AG10803 (cell line): ENCODE results near the gene TECTA.

Experiments used
- DNase-seq: peaks from one replicate; pipeline ENCODE4 v3.0.0; 2010; ENCODE audit warnings: low read depth
- H3K4me3 ChIP-seq: 2 replicates; pipeline ENCODE4 v1.5.1; 2011; ENCODE audit warnings: mild to moderate bottlenecking, low read length, control low read depth
- TF ChIP-seq, protein P1 (sequence below): conservative IDR thresholded peaks from 2 replicates; pipeline ENCODE4 v1.5.1; 2011; ENCODE audit warnings: mild to moderate bottlenecking, low read length, control low read depth, inconsistent platforms

TECTA gene

DNA sequence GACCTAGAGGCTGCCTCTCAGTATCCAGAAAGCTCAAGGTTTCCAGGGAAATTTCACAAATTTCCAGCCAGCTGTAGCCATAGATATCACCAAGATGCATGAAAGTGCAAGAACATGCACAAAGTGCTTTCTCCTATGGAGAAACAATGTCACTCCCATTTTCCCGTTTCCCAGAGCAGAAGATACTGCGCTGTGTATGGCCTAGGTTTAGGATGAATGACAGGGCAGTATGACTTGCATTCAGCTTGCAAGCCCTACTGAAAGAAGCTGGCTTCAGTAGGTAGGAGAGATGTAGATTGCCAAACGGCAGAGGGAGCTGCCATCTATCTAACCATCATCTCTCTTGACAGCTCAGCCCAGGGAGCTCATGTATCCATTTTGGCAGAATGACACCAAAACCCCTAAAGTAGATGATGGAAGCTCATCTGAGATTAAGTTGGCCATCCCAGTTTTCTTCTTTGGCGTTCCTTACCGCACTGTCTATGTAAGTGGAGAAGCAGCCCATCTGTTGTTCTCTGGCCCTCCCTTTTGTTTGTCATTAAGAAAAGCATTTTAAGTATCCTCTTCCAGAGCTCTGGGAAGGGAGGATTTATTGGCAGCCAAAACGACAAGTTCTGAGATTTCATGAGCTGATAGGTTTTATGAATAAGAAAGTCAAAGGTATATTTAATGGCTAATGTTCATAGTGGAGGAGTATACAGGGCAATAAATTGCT lies 4.6 kb downstream of the TECTA start:
- no peak overlapping the region for H3K4me3 ChIP-seq
- TF ChIP-seq, protein P1, sequence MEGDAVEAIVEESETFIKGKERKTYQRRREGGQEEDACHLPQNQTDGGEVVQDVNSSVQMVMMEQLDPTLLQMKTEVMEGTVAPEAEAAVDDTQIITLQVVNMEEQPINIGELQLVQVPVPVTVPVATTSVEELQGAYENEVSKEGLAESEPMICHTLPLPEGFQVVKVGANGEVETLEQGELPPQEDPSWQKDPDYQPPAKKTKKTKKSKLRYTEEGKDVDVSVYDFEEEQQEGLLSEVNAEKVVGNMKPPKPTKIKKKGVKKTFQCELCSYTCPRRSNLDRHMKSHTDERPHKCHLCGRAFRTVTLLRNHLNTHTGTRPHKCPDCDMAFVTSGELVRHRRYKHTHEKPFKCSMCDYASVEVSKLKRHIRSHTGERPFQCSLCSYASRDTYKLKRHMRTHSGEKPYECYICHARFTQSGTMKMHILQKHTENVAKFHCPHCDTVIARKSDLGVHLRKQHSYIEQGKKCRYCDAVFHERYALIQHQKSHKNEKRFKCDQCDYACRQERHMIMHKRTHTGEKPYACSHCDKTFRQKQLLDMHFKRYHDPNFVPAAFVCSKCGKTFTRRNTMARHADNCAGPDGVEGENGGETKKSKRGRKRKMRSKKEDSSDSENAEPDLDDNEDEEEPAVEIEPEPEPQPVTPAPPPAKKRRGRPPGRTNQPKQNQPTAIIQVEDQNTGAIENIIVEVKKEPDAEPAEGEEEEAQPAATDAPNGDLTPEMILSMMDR = no peak
- no peak for DNase-seq

- no peak overlapping the region for H3K4me3 ChIP-seq
- DNase-seq = no peak
- TF ChIP-seq, protein P1 = no peak
Measured at GRCh38 chr11:121106812-121107211, 5.8 kb downstream of the TECTA start.

- no peak for DNase-seq
- no peak overlapping the region for H3K4me3 ChIP-seq
- TF ChIP-seq, protein P1 = no peak
Measured at GRCh38 chr11:121108413-121108812, 7.4 kb downstream of the TECTA start.

DNA sequence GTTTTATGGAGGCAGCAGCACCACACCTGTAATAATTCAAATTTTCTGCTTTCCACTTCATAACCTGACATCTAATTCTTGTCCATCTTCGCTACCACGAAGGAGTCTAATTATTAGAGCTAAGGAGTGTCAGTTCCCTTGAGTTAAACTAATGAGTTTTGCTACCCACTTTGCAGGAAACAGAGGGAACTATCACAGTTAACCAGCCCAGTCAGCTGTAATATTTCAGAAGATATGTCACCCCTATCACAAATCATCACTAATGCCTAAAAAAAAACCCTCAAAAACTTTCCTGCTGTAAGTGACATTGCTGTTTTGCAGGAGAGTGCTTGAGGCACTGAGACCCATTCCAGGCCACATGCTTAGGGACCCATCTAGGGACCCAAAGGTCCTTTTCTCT lies 8.4 kb downstream of the TECTA start:
- H3K4me3 ChIP-seq = no peak overlapping the region

DNA sequence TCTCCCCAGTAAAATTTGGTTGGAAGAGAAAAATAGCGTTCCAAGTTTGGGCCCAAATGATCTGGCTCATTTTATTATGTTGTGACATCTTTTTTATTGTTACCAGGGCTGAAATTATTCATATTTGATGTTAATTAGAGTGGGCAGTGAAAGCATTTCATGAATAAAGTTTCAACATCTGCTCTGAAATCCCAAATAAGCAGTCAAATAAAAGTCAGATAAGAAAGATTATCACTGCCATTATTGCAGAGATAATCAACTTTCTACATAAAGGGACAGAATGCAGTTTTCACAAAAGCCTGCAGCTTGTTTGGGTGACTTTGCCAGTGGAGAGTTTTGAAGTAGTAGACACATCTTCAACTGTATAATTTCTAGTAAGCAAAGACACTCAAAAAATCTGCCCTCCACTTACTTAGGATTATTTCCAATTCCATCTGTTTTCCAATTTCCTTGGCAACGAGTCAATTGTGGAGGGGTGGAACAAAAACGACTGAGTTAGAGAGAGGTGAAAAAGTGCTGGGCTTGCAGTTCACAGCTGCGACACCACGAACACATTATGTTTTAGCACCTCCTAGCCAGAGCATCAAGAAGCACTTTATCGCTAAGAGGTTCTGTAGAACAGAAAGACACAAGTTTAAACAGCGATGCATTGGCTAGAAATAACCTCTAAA lies 9.0 kb downstream of the TECTA start:
- DNase-seq = no peak
- TF ChIP-seq, protein P1 = no peak
- H3K4me3 ChIP-seq = no peak overlapping the region

More for the DNA sequence above, 8.4 kb downstream of the TECTA start:
- TF ChIP-seq, protein P1 = no peak
- no peak for DNase-seq

DNA sequence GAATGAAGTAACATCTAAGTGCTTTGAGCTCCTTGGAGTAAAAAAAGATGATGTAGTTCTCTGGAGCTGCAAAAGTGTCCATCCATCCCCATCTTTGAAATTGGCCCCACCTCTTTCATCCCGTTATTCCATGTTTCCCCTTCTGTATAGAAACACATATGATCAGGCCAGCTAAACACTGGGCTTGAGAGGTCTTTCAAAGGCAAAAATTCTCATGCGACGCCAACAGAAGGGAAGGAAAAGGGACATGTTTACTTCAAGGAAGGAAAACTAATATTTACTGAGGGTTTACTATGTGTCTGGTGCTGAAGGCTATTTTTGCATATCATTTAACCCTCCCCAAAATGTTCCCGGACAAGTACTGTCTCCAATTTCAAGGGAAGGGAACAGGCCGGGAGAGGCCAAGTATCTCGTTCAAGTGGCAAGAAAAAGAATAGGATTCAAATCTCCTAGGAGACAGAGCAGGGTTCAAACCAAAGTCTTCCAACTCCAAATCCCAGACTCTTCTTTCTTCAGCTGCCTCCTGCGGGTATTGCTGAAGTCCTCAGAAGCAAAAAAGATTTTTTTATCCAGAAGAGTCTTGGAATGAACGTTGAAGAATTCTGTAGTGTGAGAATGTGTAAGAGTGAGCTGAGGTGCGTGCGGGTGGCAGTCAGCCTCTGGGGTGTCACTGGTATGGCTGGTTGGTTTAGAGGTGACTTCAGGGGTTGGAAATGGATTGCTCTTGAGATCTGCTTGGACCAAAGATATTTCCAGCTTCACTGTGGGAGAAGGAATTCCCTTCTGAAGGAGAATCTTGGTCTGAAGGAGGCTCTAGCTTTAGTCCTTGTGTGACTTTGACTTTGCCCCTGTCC lies 10.1 kb downstream of the TECTA start:
- DNase-seq = no peak
- TF ChIP-seq, protein P1 = no peak
- no peak overlapping the region for H3K4me3 ChIP-seq
